GM12891 (cell line): ENCODE results near the gene PTGES3L.

Experiments
- POLR2A ChIP-seq: IDR thresholded peaks from 2 replicates; pipeline ENCODE4 v1.6.1; 2011; ENCODE audit warnings: low read depth, low read length, control low read depth
- POLR2AphosphoS5 ChIP-seq: IDR thresholded peaks from 2 replicates; pipeline ENCODE4 v1.6.1; 2011; ENCODE audit warnings: low read depth, low read length, control low read depth

GRCh38 chr17:42929497-42929844 is 50.4 kb downstream of the PTGES3L start:
- TF ChIP-seq POLR2AphosphoS5: no peak
- TF ChIP-seq POLR2A: no peak
